Fibroblast of lung (primary cell): ENCODE data around the gene PDE8B.

ENCODE experiments used
- CTCF ChIP-seq, 2 donors: IDR thresholded peaks in 1 of 2; conservative IDR thresholded peaks in 1 of 2; 1 replicate in 1 of 2; 2 replicates in 1 of 2; pipeline ENCODE4 v1.5.1; 2011 to 2012; ENCODE audit warnings: low read length in 2 of 2, control low read depth in 1 of 2, inconsistent platforms in 1 of 2, low read depth in 1 of 2, mild to moderate bottlenecking in 1 of 2
- EZH2 ChIP-seq: IDR thresholded peaks from 2 replicates; pipeline ENCODE4 v1.5.1; 2012; ENCODE audit warnings: low read length, control low read depth, mild to moderate bottlenecking; ENCODE audit errors: missing control alignments

GRCh38 chr5:77229887-77230286 lies 19.4 kb downstream of the PDE8B start:
- TF ChIP-seq CTCF (conservative IDR thresholded peaks at IDR 0.05 in 1 of 2, IDR thresholded peaks at IDR 0.05 in 1 of 2; ENCODE audit: low read depth in 1 of 2, low read length in 2 of 2) (no peak), EZH2 (no peak)
